Camera-type eye (tissue), 1 donor: Measurements from ENCODE around the gene NDST4. TPM values are rescaled to one million over a fixed set of nuclear protein-coding genes. Genes with fewer than 3 reads are reported as not detected.

ENCODE experiments used
- total RNA-seq: library from RNA; depleted of rRNA; stranded (reverse); fragments of >200 nt; gene quantifications from one replicate; pipeline ENCODE4 v1.2.3, GENCODE V29; 2014

Gene NDST4
- total RNA-seq: 2.6 TPM

DNA sequence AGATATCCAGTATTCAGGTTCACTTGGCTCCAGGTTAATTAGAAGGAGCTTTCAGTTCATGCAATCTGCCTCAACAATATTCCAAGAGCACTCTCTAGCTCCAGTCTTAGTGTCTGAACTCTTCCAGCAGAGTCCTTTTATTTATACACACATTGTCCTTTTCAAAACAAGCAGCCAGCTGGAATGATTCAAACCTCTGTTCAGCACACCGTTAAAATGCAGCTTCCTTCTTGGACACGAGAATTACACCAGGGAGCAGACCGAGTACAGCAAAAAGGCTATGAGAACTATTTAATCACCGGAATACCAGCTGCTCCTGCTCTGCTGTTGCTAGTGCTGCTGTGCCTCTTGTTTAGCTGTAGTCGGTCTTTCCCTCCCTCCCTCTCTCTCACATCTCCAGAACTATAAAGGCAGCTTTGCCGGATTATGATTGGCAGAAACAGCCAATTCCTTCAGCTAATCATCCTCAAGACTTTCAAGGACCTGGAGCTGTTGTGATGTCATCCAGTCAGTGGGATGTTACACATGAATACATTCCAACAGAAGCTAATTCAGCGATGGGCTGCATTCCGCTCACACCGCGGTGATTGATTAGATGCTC lies at the start of gene NDST4:
TSS of gene NDST4 (minus strand) at position 115 of the 601 bp plus-strand sequence. CDS start 36,584 bp downstream, outside the sequence.

